Liver (tissue), 3 donors: ENCODE data around the gene BATF3.

ENCODE experiments used
- ATF3 ChIP-seq: IDR thresholded peaks from 2 replicates; pipeline ENCODE4 v1.6.1; 2016; ENCODE audit warnings: antibody characterized with exemption
- CTCF ChIP-seq: fragments of 150-350 bp; IDR thresholded peaks from 2 replicates; pipeline ENCODE4 v1.5.1; 2017; ENCODE audit warnings: improper control_type of control experiment, low read depth, low read length; ENCODE audit not compliant: missing input control
- EGR1 ChIP-seq, 2 donors: IDR thresholded peaks; 2 replicates each; pipeline ENCODE4 v1.6.1; 2016 to 2018; ENCODE audit warnings: antibody characterized with exemption in 2 of 2, low read depth in 2 of 2
- GABPA ChIP-seq, 2 donors: IDR thresholded peaks in 1 of 2; conservative IDR thresholded peaks in 1 of 2; 2 replicates each; pipeline ENCODE4 v1.6.1; 2016; ENCODE audit warnings: antibody characterized with exemption in 2 of 2, mild to moderate bottlenecking in 1 of 2, moderate library complexity in 1 of 2
- JUND ChIP-seq, 2 donors: IDR thresholded peaks; 2 replicates each; pipeline ENCODE4 v1.6.1; 2016; ENCODE audit warnings: antibody characterized with exemption in 2 of 2
- NR2F2 ChIP-seq: IDR thresholded peaks from 2 replicates; pipeline ENCODE4 v1.6.1; 2016; ENCODE audit warnings: antibody characterized with exemption
- RAD21 ChIP-seq, 2 donors: IDR thresholded peaks; 2 replicates each; pipeline ENCODE4 v1.6.1; 2016; ENCODE audit warnings: antibody characterized with exemption in 2 of 2, mild to moderate bottlenecking in 2 of 2
- REST ChIP-seq: IDR thresholded peaks from 2 replicates; pipeline ENCODE4 v1.6.1; 2016; ENCODE audit warnings: antibody characterized with exemption, mild to moderate bottlenecking
- RXRA ChIP-seq, 2 donors: IDR thresholded peaks; 2 replicates each; pipeline ENCODE4 v1.6.1; 2017 to 2018; ENCODE audit warnings: antibody characterized with exemption in 2 of 2, mild to moderate bottlenecking in 1 of 2
- SP1 ChIP-seq: IDR thresholded peaks from 2 replicates; pipeline ENCODE4 v1.6.1; 2018; ENCODE audit warnings: antibody characterized with exemption, mild to moderate bottlenecking
- TAF1 ChIP-seq: conservative IDR thresholded peaks from 2 replicates; pipeline ENCODE4 v1.6.1; 2016; ENCODE audit warnings: antibody characterized with exemption, mild to moderate bottlenecking
- YY1 ChIP-seq: IDR thresholded peaks from 2 replicates; pipeline ENCODE4 v1.6.1; 2016; ENCODE audit warnings: antibody characterized with exemption, mild to moderate bottlenecking
- donor health status: healthy.
- donor health status: healthy.

- TF ChIP-seq YY1 (no peak), CTCF (no peak), GABPA (IDR thresholded peaks at IDR 0.05 in 1 of 2, conservative IDR thresholded peaks at IDR 0.05 in 1 of 2) (no peak), RAD21 (IDR thresholded peaks at IDR 0.05) (no peak), ATF3 (no peak), JUND (IDR thresholded peaks at IDR 0.05) (no peak), TAF1 (no peak), NR2F2 (no peak), REST (no peak), RXRA (IDR thresholded peaks at IDR 0.05) (no peak), SP1 (no peak), EGR1 (IDR thresholded peaks at IDR 0.05; ENCODE audit: low read depth in 2 of 2) (no peak)
Measured at GRCh38 chr1:212670882-212671281, 28.8 kb downstream of the BATF3 start.
